Measurements from ENCODE around the gene RNF144A.

RNF144A gene

DNA sequence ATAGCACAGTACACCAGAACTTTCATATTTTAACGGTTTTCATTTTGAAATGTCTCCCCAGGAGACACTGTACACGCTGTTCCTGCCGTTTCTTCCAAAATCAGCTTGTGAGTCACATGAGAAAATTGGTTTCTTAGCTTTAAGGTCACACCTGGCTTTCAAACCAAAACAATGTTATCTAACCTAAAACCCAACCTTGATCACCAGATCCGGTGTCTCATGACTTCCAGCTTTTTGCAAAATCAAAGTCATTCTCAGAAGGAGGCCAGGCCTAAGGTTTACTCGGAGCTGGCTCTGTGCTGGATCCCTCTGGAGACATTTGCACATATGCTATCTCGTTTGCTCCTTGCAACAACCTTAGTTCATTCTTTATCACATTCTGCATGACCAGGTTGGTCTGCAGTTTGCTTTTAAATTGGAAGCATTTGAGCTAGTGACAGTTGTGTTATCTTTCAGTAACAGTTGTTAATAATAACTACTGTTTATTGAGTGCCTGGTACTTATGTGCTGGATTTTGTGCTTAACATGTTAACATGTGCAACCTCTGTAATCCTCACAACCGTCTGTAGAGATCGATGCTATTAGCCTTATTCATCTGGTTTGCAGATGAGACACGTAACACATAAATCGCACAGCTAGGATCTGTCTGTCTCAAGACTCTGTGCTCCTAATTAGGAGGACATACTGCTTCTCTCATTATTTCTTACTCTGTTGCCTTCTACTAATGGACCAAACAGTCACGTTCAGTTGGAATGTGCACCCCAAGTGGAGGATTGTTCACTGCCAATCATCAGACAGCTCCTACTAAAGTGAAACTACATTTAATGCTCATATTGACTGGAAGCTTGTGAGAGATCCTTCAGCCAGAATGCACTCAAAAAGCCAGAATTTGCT is 105.5 kb downstream of the RNF144A start:
- DNase-seq (ENCODE audit: low read depth), result no peak

DNA sequence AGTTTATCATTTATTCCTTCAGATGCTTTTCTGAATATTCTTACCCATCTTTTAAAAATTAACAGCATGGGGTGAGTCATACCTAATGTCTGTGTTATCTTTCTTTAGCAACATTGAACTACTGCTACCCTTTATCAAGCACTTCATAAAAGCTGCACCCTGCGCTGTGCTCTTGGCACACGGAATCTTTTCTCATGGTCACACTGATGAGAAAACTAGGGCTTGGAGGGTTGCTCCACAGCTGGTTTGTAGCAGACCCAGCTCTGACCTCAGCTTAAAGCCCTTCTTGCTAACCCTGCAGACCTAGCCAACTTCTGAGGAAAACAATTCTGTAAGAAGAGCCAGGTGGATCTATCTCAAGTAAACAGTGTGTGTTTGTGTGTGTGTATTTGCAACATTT is 106.3 kb downstream of the RNF144A start:
- no peak for DNase-seq (ENCODE audit: low read depth)

DNA sequence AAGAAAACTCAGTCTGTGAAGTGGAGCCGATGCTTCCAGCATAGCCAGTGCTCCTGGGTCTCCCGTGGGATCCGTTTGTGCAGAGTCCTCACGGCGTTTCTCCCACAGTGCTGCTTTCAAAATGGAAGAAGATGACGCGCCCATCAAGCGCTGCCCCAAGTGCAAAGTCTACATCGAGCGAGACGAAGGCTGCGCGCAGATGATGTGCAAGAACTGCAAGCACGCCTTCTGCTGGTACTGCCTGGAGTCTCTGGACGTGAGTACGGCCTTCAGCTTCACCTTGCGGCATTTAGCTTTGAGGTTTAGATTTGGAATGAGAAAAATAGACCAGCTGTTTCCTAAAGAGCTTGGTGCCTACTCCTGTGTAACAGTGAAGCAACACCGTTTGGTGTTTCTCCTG is 107.0 kb downstream of the RNF144A start:
- DNase-seq (ENCODE audit: low read depth), result no peak

DNA sequence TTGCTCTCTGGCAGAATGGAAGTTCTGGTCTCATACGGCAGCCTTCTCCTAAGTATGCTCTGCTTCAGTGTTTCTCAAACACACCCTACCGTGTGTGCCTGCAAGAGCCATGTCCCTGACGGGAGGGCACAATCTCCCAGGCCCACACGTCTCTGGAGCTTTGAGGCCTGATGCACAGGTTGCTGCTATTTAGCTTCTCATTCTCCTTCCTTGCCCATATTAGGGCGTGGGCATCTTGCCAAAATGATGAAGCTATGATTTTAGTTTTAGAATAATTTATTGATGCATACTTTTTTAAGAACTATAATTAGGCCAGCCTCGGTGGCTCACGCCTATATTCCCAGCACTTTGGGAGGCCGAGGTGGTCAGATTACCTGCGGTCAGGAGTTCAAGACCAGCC is 107.9 kb downstream of the RNF144A start:
- DNase-seq (ENCODE audit: low read depth), result no peak

DNA sequence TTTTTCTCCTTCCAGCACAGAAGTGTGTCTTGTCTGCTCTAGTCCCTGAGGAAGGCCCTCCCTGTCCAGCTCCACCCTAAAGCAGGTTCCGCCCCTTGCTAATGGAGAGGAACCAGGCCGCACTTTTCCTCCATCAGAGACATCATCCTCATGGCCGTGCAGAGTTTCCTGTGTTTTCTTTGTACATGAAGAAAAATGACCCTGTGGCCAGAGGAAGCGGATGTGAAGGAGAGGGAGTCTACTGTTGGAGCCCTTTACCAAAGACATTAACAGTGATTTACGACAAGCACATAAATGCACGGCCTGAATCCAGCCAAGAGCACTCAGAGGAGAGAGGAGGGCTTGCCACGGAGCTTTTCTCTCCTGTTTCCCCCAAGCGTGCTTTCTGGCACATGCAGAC is 109.5 kb downstream of the RNF144A start:
- DNase-seq (ENCODE audit: low read depth), result no peak

DNA sequence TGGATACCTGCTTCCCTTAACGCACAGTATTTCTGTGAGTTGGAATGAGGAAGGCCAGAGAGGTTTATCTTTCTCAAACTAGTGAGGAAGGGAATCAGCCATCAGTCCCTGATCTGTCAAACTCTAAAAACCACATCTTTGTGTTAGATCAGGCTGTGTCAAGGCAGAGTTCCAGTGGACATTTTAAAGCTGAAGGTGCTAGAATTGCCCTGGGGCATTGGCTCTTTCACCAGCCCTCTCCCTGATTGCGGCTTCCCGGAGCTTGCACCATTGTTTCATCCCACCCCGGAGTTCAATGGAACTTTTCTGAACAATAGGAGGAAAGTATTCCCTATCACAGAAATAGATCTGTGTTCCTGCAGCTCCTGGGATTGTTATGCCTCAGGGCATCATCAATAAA is 110.2 kb downstream of the RNF144A start:
- DNase-seq (ENCODE audit: low read depth), result no peak

DNA sequence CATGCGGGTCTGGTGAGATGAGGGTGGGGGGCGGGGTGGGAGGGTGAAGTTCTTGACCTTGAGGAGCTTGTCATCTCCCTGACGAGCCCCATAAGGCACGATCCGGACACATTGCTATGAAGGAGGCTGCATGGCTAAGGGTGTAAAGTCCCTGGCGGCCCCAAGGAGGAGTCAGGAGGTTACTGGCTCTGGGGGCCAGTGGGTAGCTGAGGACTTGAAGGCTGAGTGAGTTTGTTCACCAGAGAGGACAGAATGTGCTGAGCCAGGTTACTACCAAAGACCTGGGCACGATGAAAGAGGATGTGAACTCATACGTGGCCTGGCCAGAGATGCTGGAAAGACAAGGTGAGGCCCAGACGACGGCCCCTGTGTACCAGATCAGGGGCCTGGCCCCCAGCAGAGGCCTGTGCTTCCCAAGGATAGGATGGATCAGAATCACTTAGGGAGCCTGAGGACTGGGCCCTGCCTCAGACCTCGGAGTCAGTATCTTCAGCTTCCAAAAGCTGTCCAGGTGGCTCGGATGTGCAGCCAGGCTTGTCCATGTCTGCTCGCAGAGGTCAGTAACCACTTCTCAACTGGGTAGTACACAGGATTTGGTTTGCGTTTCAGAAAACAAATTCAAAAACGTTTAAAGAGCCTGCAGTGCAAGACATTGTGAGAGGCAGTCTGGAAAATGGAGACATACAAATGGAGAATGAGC is 110.9 kb downstream of the RNF144A start:
- no peak for DNase-seq (ENCODE audit: low read depth)

DNA sequence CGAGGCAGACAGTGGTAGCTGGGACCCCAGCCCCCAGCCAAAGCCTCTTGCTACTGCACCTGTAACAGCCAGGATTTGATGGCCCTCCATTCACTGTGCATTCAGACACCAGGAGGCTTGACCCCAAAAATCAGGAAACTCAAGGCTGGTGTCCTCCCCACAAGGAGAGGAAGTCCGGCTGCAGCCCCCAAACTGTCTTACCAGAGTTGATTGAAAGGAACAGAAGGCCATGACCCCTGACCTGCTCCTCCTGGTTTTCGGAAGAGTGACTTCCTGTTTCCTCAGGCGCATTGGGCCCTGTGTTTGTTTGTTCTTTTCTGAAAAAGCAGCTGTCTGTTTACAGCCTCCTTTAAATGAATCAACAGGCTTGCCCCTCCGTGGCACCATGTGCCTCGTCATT is 111.6 kb downstream of the RNF144A start:
- no peak for DNase-seq (ENCODE audit: low read depth)

DNA sequence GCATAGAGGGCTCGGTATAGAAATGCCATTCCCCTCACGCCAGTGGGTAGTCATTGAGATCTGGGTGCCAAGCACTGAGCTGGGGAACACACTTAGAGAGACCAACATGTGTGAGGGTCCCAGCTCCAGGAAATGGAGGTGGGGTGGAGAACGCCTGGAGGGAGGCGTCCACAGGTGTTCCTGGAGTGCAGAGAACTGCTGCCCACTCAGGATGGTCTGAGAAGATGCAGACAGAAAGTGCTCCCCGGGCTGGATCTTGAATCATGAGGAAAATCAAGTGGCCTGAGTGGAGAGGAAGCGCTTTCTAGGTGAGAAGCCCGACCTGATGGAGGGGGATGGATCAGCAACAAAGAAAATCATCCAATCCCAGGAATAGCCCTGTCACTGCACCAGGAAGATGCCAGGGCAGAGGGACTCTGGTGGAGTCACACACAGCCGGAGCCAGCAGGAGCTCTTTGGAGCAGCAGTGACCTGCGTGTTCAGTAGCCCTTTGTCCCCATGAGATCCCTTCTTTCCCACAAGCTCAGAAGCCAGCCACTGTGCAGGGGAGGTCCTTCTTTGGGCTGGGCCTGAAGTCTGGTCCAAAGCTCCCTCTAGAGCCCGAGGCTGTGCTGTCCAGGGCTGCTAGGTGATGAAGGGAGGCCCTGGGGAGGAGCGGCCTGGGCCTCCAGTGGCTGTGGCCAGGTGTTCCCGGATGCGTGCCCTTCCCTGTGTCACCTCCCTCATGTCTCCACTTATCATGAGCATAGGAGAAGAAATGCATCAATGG is 112.3 kb downstream of the RNF144A start:
- no peak for DNase-seq (ENCODE audit: low read depth)

DNA sequence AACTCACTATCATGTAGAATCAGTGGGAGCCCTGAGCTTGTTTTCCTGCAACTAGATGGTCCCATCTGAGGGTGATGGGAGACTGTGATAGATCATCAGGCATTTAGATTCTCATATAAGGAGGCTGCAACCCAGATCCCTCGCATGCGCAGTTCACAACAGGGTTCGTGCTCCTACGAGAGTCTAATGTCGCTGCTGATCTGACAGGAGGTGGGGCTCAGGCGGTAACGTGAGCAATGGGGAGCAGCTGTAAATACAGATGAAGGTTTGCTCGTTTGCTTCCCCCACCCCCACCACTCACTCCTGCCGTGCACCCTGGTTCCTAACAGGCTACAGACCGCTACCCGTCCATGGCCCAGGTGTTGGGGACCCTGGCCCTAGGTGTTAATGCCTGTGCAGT is 113.6 kb downstream of the RNF144A start:
- no peak for DNase-seq (ENCODE audit: low read depth)

DNA sequence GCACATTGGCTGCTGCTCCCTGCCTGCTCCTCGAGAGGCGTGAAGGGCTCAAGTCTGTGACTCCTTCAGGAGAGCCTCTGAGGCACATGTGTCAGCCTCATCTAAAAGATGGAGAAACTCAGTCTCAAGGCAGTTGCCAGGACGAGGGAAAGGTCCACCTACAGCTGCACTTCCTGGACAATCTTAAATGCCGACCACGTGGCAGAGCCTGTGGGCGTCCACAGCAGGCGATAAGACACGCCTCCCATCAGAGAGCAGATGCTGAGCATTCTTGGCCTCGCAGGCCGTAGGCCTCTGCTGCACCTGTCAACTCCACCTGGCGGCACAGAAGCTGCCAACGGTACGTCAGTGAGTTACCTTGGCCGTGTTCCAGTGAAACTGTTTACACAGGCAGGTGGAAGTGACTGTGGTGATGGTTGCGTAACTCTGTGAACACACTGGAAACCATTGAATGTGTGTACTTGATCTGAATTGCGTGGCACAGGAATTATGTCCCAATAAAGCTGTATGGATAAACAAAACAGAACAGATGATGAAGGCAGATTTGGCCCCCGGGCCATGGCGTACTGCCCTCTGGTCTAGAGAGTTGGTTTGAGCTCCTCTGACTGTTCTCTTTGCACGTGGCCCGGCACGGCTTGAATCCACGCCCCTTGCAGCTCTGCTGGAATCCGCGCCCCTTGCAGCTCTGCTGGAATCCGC is 114.5 kb downstream of the RNF144A start:
- DNase-seq (ENCODE audit: low read depth), result no peak

DNA sequence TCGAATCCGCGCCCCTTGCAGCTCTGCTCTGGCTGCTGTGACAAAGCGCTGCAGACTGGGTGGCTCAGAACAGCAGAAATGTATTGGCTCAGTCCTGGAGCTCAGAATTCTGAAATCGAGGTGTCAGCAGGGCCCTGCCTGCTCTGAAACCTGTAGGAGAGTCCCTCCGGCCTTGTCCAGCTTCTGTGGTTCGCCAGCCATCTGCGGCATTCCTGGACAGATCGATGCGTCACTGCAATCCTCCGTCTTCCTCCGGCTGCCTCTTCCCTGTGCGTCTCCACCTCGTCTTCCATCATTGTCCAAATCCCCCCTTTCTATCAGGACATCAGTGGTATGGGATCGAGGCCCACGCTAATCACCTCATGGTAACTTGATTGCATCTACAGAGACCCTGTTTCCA is 115.2 kb downstream of the RNF144A start:
- DNase-seq (ENCODE audit: low read depth), result no peak

DNA sequence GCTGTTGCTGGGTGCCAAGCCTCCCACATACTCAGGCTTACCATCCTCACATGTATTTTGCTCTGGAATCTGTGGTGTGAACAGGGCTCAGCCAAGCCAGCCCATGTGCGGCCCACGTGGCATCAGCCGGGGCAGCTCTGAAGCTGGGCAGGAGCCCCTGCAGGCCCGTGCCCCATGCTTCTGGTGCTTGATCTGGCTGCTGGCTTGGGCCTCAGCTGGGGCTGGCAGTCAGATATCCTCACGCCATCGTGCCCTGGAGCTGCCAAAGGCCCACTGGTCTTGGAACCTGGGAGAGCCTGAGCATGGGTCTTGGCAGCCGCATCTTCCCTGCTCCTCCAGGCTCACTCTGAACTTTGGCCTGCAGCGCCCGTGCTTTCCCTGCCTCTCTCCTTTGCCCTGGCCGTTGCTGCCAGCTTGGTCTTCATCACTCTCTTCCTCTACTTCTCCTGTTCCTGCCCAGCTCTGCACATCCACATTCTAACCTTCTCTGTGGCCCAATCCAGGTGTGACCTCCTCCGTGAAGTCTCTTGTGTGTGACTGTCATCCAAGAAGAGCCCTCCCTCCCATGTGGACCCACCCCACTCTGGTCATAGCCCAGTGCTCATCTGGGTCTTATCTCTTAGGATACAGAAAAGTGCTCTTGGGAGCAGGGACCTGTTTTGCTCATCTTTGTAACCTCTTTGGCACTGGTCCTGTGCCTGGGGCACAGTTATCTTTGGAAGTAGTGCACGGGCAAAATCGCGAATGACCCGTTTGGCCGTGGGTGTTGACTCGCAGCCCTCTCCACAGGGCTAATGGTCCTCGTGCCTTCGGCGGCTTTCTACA is 116.1 kb downstream of the RNF144A start:
- no peak for DNase-seq (ENCODE audit: low read depth)

DNA sequence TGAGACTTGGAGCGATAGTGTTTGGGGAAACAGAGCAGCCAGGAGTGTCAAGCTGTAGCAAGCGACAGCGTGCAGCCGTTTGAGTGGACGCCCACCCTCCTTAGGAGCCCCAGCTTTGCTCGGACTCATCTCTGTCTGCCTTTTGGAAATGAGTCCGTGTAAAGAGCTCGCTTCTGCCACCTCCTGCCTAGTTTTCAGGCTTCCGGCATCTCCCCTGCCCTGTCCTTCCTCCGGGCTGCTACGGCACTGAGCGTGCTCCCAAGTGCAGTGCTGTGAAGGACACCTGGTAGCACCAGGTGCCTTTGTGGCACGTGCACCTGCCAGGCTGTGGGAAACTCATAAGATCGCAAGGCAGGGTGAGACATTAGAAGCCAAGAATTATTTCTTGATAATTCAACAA is 117.1 kb downstream of the RNF144A start:
- no peak for DNase-seq (ENCODE audit: low read depth)

DNA sequence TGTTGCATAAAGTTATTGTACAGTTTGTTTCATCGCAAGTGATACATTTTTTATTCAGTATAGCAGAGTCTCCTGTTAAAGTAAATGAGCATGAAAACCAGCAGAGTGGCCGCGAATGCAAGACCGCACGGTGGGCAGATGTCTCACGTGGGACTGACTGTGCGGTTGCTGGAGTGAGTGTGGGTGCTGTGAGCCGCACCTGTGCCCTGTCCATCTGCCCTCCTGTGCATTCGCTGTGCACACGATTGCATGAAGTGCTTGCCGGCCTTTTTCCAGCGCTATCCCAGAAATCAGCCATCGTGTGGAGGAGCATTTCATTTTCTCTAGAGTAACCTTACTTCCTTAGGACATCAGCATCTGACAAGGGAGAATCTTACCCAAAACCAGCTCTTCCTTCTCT is 118.7 kb downstream of the RNF144A start:
- DNase-seq (ENCODE audit: low read depth), result no peak

DNA sequence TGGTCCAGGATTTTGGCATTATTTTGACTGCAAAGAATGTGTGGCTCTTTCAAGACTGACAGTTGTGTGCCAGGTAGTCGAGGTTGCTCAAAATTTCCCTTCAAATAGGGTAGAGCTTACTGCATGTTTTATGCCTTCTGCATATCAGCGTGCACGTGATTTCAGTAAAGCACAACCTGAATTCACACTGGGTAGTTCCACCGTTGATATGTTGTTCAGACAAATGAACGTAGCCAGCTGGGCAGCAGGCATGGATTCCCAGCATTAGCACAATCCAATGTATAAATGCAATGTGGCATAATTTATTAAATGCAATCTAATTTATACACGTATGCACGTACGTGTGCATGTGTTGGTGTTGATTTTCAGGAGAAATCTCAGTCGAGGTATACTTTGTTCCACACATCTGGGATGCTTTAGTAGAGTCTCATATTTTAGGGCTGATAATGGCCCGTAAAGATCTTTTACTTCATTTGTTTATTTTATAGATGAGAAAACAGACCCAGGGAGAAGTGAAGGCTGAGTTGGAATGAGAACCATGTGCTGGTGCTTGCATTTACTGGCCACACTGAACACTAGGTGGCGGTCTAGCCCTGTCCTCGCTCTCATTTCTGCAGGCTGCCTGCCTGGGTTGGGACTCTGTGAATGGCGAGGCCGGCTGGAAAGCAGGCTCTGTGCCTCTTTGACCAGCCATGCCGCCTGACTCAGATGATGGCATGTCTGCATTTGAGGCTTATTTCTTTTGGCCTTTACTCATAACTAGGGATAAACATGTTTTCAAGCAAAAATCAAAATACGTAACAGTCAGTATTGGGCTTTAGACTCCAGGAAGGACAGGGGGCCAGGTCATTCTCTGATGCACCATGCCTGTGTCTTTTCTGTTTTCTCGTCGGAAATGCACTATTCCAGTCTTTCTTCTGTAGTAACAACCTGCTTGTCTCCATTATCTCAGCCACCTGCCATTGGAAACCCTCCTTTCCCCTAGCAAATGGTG is 120.4 kb downstream of the RNF144A start:
- DNase-seq (ENCODE audit: low read depth), result peak; percentile 24

DNA sequence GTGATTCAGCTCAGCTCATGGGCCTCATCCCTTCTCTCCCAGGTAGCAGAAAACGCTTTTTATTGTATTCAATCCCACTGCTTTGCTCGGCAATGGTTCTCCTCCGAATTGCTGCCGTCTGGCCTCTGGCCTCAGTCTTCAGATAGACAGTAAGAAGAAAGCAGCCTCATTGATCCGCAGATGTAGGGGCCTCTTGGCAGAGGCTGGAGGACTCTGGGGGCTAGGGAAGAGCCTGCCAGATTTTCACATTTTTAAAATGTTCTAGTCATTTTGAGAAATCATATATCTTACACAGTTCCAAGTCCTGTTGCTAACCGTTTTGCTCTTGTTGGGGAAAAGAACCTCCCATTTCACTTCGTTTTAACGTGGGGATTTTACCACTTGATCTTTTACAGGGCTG is 123.3 kb downstream of the RNF144A start:
- no peak for DNase-seq (ENCODE audit: low read depth)

DNA sequence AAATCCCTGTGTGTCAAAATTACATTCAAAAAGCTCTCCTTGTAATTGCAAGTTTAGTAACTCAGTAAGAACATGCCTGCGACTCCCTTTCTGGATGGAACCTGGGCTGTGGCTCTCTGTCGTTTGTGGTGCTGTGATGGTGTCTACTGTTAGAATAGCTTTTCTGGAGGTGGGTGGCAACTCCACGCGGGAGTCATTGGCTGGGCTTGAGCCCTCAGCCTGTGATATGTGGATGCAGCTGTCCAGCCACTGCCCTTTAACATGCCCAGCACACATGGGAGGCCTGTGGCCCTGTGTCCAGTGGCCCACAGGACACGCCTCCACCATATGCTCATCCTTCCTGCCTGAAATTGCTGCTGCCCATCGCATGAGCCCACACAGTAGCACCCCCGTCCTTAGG is 124.2 kb downstream of the RNF144A start:
- DNase-seq (ENCODE audit: low read depth), result no peak

DNA sequence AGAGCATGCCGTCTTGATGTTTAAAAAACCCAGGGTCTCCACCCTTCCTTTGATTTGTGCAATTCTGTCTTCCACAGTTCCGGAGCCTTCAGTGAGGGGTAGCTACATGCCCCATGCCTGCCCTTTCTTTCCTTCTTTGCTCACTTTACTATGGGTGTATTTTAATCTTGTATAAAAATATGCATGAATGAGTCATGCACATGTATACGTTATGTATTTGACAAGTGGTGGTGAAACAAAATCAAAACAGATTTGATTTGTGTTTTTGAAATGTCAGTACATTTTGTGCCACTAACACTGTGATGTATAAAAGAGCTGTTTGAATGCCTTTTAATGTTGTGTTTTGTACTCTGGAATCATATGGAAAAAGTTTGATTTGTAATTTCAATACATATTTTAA is 126.5 kb downstream of the RNF144A start:
- DNase-seq (ENCODE audit: low read depth), result no peak
